ENCODE measurements around the gene TSPAN13. TPM values are rescaled to one million over a fixed set of nuclear protein-coding genes. Genes with fewer than 3 reads are reported as not detected.

Gene TSPAN13
- total and polyA plus RNA-seq, 2 donors (not counting 1 experiment from before 2014, with no cell fraction given), result 2.5 to 2.8 TPM

DNA sequence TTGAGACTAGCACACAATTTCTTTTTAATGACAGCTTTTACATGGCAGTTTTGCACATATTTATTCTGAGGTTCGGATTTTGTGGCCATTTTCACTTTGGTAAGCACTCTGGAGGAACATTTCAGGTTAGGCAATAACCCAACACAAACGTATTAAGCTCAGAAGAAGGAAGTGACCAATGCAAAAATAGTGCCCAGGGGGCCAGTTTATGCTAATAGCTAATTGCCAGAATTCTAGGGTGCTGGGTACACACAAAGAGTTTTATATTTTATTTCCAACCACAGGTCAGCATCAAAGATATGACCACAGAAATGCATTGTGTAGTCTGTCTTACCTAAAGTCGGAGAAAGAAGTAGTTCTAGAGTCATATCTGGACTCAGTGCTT lies 59.7 kb downstream of the TSPAN13 start:
- Histone ChIP-seq H3K4me2 (ENCODE audit: extremely low read depth, insufficient read depth, low read length) (no peak overlapping the region), H3K36me3 (ENCODE audit: control insufficient read depth, insufficient read depth, low read length) (no peaks in the 10 kb centered on the region), H3K4me1 (ENCODE audit: control insufficient read depth, extremely low read depth, insufficient read depth, low read length) (no peaks in the 10 kb centered on the region), H3K4me3 (replicated peaks in 1 of 4; ENCODE audit: control extremely low read depth in 1 of 4, insufficient read depth in 1 of 4, low read depth in 3 of 4, low read length in 4 of 4) (no peak overlapping the region), H3K79me2 (ENCODE audit: control insufficient read depth, insufficient read depth, low read length) (no peaks in the 10 kb centered on the region), H2AFZ (ENCODE audit: low read length) (no peak overlapping the region), H3K27ac (ENCODE audit: insufficient read depth, low read length) (no peak overlapping the region), H3K9ac (ENCODE audit: insufficient read depth, low read length) (no peak overlapping the region), H3K9me3 (ENCODE audit: control insufficient read depth, insufficient read depth, low read depth, low read length) (no peaks in the 10 kb centered on the region), H4K20me1 (ENCODE audit: control insufficient read depth, extremely low read depth, insufficient read depth, low read length) (no peaks in the 10 kb centered on the region), H3K27me3 (ENCODE audit: control insufficient read depth, insufficient read depth, low read length) (no peaks in the 10 kb centered on the region)
- DNase-seq (ENCODE audit: low read depth in 2 of 2), result no peak
- TF ChIP-seq, protein P1, sequence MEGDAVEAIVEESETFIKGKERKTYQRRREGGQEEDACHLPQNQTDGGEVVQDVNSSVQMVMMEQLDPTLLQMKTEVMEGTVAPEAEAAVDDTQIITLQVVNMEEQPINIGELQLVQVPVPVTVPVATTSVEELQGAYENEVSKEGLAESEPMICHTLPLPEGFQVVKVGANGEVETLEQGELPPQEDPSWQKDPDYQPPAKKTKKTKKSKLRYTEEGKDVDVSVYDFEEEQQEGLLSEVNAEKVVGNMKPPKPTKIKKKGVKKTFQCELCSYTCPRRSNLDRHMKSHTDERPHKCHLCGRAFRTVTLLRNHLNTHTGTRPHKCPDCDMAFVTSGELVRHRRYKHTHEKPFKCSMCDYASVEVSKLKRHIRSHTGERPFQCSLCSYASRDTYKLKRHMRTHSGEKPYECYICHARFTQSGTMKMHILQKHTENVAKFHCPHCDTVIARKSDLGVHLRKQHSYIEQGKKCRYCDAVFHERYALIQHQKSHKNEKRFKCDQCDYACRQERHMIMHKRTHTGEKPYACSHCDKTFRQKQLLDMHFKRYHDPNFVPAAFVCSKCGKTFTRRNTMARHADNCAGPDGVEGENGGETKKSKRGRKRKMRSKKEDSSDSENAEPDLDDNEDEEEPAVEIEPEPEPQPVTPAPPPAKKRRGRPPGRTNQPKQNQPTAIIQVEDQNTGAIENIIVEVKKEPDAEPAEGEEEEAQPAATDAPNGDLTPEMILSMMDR (conservative IDR thresholded peaks at IDR 0.05 in 1 of 2, IDR thresholded peaks at IDR 0.05 in 1 of 2; ENCODE audit: low read depth in 1 of 2, low read length in 2 of 2), result no peak
- TF ChIP-seq EZH2 (IDR thresholded peaks at IDR 0.05; ENCODE audit: low read length, missing control alignments), result no peak

DNA sequence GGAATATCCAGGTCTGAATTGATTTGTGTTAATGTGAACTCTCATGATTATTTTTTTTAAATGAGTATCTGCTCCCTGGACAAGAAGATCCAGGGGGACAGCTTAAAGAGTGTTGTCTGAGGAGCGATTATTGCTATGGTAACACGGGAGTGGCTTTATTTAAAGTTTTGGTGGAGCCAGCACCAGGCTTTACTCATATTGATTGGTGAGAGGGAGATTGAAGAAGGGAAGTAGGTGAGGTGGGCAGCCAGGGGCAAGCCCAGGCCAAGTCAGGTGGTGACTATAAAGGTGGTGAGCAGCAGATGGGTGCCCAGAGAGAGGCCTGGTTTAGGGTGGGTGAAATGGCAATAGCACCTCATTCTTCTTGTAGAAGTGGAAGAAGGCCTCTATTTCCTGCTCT lies 61.4 kb downstream of the TSPAN13 start:
- H3K27ac ChIP-seq (ENCODE audit: insufficient read depth, low read length), result no peak overlapping the region
- TF ChIP-seq, protein P1 (conservative IDR thresholded peaks at IDR 0.05 in 1 of 2, IDR thresholded peaks at IDR 0.05 in 1 of 2; ENCODE audit: low read depth in 1 of 2, low read length in 2 of 2), result no peak
- no peak for TF ChIP-seq EZH2 (IDR thresholded peaks at IDR 0.05; ENCODE audit: low read length, missing control alignments)

DNA sequence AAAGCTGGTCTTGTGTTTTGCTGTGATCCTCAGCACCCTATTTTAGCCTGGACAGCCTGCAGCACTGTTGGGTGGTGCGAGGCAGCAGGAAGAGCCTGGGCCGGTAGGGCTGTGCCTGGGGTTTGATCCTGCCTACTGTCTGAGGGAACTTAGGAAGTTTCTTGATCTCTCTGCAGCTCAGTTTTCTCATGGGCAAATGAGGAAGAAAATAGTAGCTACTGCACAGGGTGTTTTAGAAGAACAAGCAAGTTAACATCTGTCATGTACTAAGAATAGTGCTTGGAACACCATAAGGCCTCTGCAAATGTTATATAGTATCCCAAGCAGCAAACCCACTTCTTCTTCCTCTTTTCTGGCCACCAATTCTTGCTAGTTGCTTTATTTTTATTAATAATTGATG lies 63.3 kb downstream of the TSPAN13 start:
- no peak overlapping the region for H2AFZ ChIP-seq (ENCODE audit: low read length)
- no peaks in the 10 kb centered on the region for H3K4me1 ChIP-seq (ENCODE audit: control insufficient read depth, extremely low read depth, insufficient read depth, low read length)
- TF ChIP-seq, protein P1 (conservative IDR thresholded peaks at IDR 0.05 in 1 of 2, IDR thresholded peaks at IDR 0.05 in 1 of 2; ENCODE audit: low read depth in 1 of 2, low read length in 2 of 2), result no peak
- TF ChIP-seq EZH2 (IDR thresholded peaks at IDR 0.05; ENCODE audit: low read length, missing control alignments), result no peak
- H3K27me3 ChIP-seq (ENCODE audit: control insufficient read depth, insufficient read depth, low read length), result no peaks in the 10 kb centered on the region
- no peaks in the 10 kb centered on the region for H3K79me2 ChIP-seq (ENCODE audit: control insufficient read depth, insufficient read depth, low read length)
- no peak overlapping the region for H3K9ac ChIP-seq (ENCODE audit: insufficient read depth, low read length)
- H3K9me3 ChIP-seq (ENCODE audit: control insufficient read depth, insufficient read depth, low read depth, low read length), result no peaks in the 10 kb centered on the region
- H4K20me1 ChIP-seq (ENCODE audit: control insufficient read depth, extremely low read depth, insufficient read depth, low read length), result no peaks in the 10 kb centered on the region
- H3K4me2 ChIP-seq (ENCODE audit: extremely low read depth, insufficient read depth, low read length), result no peak overlapping the region
- no peak overlapping the region for H3K27ac ChIP-seq (ENCODE audit: insufficient read depth, low read length)
- no peak overlapping the region for H3K4me3 ChIP-seq (replicated peaks in 1 of 4; ENCODE audit: control extremely low read depth in 1 of 4, insufficient read depth in 1 of 4, low read depth in 3 of 4, low read length in 4 of 4)
- DNase-seq (ENCODE audit: low read depth in 2 of 2), result no peak
- H3K36me3 ChIP-seq (ENCODE audit: control insufficient read depth, insufficient read depth, low read length), result no peaks in the 10 kb centered on the region

More for the DNA sequence above, 61.4 kb downstream of the TSPAN13 start:
- H3K4me3 ChIP-seq (replicated peaks in 1 of 4; ENCODE audit: control extremely low read depth in 1 of 4, insufficient read depth in 1 of 4, low read depth in 3 of 4, low read length in 4 of 4), result no peak overlapping the region
- no peaks in the 10 kb centered on the region for H4K20me1 ChIP-seq (ENCODE audit: control insufficient read depth, extremely low read depth, insufficient read depth, low read length)
- no peaks in the 10 kb centered on the region for H3K9me3 ChIP-seq (ENCODE audit: control insufficient read depth, insufficient read depth, low read depth, low read length)
- H3K9ac ChIP-seq (ENCODE audit: insufficient read depth, low read length), result no peak overlapping the region
- no peak overlapping the region for H2AFZ ChIP-seq (ENCODE audit: low read length)
- H3K36me3 ChIP-seq (ENCODE audit: control insufficient read depth, insufficient read depth, low read length), result no peaks in the 10 kb centered on the region
- H3K4me1 ChIP-seq (ENCODE audit: control insufficient read depth, extremely low read depth, insufficient read depth, low read length), result no peaks in the 10 kb centered on the region
- DNase-seq (ENCODE audit: low read depth in 2 of 2), result no peak
- no peaks in the 10 kb centered on the region for H3K79me2 ChIP-seq (ENCODE audit: control insufficient read depth, insufficient read depth, low read length)
- H3K27me3 ChIP-seq (ENCODE audit: control insufficient read depth, insufficient read depth, low read length), result no peaks in the 10 kb centered on the region
- H3K4me2 ChIP-seq (ENCODE audit: extremely low read depth, insufficient read depth, low read length), result no peak overlapping the region
